GM19023 (cell line): ENCODE measurements around the gene PLAAT3.
"Not testable (repeated sequence)": the region's sequence is repeated elsewhere in the genome, so short reads cannot be mapped to it uniquely, and the experiment has no call there.

Experiments used
- ATAC-seq: cut with Tn5 transposase; IDR thresholded peaks from one replicate; pipeline ENCODE4 v1.9.1; 2021; ENCODE audit warnings: mild to moderate bottlenecking, moderate library complexity; ENCODE audit not compliant: unreplicated experiment

PLAAT3 gene

DNA sequence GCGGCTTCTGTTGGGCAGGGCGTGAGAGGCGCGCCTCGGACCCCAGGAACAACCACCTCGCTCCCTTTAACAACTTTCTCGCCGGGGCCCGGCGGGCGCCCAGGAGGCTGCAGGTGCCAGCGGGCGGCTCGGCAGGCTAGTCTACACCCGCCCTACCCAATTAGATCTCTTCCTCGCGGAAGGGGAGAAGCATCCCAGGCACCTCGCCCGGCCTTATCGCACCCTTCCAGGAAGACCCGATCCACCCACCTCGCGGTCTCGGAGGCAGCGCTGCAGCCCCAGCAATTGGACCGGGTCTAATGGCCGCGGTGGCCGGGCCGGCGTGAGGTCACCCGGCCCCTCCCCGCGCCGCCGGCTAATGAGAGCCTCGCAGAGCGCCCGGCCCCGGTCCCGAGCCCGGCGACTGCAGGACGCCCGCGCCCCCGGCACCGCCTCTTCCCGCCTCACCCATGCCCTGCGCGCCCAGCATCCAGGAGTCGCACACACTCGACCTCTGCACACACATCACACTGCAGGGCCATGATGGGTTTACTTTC, at the start of gene PLAAT3:
Gene PLAAT3 (minus strand): TSS at position 298 of the 536 bp plus-strand sequence. CDS start 419 bp downstream, outside the sequence.
- peak; percentile 65 for ATAC-seq

DNA sequence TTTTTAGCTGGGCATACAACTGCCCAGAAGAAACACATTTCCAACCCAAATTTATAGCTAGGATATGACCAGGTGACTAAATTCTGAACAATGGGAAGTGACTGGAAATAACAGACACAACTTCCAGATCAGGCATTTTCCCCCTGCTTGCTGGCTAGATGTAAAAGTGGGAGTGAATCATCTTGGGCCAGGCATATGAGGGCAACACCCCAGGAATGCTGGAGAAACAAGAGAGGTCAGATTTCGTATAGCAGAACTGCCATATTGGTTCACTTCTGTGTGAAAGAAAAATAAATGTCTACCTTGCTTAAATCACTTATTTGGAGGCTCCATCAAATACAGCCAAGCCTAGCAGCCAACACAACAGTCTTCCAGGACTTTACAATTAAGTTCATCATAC, 49.6 kb upstream of the PLAAT3 start:
- no peak for ATAC-seq

DNA sequence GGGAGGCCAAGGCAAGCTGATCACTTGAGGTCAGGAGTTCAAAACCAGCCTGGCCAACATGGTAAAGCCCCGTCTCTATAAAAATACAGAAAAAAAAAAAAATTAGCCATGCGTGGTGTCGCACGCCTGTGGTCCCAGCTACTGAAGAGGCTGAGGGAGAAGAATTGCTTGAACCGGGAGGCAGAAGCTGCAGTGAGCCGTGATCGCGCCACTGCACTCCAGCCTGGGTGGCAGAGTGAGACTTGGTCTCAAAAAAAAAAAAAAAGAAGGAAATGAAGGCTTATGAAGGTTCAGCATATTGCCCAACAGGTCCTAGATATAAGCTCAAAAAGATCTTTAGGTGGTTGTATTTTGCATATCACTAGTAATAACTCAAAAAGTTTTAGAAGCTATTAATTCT, 46.7 kb upstream of the PLAAT3 start:
- no peak for ATAC-seq

DNA sequence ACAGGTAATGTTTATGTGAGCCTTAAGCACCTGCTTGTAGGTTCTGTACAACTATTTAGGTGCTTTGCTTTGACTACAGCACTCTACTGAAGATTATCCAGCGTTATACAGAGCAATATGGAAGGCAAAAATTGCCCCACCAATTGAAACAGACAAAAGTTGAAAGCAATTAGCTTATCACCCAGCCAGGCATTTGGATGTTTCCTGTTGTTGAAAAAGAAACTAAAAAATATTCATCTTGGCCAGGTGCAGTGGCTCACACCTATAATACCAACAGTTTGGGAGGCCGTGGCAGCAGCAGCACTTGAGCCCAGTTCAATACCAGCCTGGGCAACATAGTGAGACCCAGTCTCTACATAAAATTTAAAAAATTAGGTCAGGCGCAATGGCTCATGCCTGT, 38.4 kb upstream of the PLAAT3 start:
- ATAC-seq: no peak

DNA sequence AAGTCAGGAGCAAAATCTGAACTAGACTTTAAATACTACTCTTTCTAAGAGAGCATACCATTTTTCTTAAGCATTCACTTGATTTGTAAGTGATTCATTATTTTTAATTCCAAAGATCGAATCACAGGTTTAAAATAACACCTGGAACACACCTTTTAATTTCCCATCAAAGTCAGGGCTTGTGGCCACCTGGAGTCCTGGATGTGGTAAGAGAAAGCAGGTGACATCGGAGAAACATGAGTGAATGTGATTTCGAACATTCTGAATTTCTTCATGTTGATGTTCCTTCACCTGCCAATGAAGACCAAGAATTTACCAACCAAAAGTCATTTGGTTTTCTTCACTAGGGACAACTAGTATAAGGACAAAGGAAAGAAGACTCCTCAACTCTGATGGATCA, 29.0 kb upstream of the PLAAT3 start:
- ATAC-seq: no peak

DNA sequence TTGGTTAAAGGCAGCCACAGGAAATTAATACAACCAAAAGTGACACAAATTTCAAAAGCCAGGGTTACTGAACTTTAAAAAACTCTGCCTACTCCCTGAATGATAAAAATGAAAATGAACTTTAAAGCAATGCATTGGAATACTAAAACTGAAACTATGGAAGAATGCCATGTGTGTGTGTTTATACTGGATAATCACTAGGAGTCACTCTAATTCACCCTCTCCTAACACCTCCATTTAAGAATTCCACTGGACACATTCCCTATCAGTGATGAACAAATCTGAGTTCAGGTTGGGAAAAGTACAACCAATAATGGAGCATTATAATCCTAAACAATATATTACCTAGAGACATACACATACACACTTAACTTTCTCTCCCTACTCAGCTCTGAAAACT, 27.5 kb upstream of the PLAAT3 start:
- ATAC-seq: no peak

DNA sequence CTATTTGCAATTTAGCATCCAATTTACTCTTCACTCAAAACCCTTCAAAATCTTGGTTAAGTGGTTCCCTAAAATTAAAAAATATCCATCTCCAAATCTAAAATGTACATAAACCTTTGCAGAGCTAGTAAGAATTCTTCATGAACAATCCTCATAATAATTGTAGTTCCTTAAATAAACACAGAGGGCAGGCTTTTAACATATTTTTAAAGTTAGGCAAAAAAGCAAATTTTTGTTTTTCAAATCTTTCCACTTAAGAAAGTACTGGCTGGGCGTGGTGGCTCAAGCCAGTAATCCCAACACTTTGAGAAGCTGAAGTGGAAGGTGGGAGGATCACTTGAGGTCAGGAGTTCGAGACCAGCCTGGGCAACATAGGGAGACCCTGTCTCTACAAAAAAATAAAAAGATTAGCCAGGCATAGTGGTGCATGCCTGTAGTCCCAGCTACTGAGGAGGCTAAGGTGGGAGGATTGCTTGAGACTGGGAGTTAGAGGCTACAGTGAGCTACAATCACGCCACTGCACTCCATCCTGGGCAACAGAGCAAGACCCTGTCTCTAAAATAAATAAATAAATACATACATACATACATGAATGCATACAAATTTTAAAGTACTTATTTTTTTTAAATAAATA, 25.1 kb upstream of the PLAAT3 start:
- no peak for ATAC-seq

DNA sequence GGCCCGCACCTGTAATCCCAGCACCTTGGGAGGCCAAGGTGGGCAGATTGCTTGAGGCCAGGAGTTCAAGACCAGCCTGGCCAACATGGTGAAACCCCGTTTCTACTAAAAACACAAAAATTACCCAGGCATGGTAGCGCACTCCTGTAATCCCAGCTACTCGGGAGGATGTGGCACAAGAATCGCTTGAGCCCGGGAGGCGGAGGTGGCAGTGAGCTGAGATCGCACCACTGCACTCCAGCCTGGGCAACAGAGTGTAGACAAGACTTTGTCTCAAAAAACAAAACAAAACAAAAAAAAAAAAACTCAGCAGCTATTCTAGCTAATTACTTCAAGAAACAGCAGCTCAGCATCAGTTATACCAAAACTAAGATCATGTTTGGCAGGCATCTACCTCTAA, 24.2 kb upstream of the PLAAT3 start:
- ATAC-seq: not testable (repeated sequence)

DNA sequence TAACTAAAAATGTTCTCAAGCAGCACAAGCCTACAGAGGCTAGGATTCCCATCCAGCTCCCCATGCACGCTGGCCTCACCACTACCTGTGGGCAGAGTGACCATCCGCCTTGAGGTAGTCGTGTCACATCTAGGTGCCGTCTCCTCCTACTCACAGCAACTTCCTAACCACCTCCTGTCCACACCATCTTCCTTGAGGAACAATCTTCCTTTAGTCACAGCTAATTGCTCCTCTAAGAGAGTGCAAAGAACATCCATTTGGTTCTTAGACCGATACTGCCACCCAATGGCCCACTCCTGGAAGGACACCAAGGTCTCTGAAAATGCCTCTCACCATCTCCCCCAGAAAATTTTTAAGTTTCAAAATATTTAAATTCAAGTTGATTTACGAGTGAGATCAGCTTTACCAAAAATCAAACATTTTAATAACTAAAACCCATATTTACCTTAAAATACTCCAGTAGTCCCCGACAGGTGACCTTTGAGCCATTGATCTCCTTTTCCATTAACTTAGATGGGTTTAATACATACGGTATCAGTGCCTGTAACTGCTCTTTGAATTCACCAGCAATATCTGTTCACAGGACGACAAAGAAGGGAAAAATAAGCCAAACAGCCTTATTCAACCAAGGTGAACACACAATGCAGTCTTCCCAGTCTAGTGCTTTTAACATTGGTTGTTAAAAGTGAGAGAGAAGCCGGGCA, 21.7 kb upstream of the PLAAT3 start:
- no peak for ATAC-seq

DNA sequence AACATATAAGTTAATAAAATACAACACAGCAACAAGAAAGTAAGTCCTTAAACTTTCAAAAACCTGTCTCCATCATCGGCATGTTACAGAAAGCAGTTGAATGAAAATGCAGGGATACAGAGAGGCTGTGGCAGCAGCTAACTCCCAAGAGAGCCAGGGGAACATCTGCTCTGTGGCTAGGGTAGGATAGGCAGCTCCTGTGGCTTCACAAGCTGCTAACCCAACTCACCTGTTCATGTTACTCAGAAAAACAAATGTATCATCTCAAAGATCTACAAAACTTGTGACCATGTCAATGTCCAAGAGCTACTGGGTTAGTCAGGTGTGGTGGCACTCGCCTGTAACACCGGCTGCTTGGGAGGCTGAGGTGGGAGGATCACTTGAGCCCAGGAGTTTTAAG, 15.2 kb upstream of the PLAAT3 start:
- ATAC-seq: no peak

DNA sequence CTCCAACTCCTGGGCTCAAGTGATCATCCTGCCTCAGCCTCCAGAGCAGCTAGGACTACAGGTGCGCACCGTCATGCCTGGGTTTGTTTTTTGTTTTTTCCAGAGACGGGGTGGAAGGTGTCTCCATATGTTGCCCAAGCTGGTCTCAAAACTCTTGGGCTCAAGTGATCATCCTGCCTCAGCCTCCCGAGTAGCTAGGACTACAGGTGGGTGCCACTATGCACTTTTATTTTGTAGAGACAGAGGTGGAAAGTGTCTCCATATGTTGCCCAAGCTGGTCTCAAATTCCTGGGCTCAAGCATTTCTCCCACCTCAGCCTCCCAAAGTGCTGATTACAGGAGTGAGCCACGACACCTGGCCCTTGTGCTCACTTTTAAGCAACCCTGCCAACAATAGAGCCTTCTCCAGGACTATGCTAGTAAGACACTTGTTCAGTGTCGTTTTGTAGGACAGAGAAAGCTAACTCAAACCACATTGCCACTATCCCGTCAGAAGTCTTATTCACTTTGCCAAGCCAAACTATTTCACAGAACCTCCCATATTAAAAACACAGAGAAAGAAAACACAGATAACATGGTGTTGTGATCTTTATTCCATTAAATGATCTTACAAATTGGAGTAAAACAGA, 9.4 kb upstream of the PLAAT3 start:
- ATAC-seq: no peak

DNA sequence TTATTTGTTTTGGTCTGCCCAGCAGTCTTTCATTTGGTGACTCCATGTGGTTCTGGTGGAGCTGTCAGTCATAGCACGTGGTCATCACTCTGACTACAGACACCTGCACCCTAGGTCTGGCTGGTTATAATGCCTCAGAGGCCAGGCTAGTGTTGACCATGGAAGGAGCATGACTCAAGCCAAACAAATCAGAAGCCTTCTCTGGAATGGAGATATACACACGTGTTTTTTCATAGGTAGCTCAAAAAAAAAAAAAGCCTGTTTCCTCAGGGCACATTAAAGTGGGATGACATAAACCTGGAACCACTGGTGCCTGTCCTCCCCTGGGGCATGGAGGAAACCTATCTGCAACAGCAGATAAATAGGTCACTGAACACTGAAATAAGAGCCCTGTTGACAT, 8.1 kb upstream of the PLAAT3 start:
- no peak for ATAC-seq

DNA sequence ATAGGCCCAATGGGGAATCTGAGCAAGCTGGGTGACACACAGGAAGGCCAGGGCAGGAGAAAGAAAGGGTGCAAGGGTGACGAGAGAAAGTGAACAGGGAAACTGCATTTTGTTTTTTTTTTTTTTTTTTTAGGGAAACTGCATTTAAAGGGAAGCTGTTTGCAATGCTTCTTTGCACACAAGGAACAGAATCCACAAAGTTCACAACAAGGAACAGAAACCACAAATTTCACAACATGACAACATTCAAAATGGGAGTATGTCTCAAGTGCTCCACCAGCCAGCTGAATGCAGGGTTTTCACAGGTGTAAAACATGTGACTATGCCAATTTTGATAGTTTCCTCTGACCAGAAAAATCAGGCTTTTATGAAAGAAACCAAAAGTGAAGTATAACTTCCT, 6.8 kb upstream of the PLAAT3 start:
- ATAC-seq: no peak

DNA sequence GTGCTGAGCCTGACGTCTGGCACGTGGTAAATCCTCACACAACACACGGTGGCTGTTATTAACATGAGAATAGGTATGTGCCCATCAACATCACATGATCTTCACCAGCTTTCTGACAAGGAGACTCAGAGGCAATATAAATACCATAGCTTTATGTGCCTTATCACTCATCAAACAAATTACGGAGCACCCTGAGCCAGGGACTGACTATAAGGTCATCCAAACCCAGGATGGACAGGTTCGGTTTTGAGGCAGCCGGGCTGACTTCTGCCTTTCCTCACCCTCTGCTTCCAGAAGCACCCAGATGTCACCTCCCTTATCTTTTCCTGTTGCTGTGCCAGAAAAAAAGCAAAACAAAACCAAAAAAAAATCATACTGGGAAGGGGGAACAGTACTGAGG, 5.7 kb upstream of the PLAAT3 start:
- ATAC-seq: no peak

DNA sequence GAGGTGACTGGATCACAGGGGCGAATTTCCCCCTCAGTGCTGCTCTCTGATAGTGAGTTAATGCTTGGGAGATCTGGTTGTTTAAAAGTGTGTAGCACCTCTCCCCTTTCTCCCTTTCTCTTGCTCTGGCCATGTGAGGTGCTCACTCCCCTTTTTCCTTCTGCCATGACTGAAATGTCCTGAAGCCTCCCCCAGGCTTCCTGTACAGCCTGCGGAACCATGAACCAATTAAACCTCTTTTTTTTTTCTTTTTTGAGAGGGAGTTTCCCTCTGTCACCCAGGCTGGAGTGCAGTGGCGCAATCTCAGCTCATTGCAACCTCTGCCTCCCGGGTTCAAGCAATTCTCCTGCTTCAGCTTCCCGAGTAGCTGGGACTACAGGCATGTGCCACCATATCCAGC, 3.5 kb upstream of the PLAAT3 start:
- ATAC-seq: not testable (repeated sequence)

DNA sequence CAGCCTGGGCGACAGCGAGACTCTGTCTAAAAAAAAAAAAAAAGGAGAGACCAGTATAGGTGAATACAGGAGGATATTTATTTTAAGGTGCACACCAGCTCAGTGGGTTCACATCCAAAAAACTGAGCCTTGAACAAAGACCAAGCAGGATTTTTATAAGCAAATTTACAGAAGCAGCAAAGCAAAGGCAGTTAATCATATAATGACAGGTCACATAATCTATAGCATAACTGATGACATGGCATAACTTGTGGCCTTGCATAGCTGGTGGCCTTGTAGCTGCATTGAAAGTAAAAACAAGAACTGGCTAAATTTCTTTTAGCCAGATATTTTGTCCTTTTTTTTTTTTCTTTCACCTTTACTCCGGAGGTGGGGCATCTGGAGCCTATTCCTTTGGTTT, 2.7 kb upstream of the PLAAT3 start:
- no peak for ATAC-seq

DNA sequence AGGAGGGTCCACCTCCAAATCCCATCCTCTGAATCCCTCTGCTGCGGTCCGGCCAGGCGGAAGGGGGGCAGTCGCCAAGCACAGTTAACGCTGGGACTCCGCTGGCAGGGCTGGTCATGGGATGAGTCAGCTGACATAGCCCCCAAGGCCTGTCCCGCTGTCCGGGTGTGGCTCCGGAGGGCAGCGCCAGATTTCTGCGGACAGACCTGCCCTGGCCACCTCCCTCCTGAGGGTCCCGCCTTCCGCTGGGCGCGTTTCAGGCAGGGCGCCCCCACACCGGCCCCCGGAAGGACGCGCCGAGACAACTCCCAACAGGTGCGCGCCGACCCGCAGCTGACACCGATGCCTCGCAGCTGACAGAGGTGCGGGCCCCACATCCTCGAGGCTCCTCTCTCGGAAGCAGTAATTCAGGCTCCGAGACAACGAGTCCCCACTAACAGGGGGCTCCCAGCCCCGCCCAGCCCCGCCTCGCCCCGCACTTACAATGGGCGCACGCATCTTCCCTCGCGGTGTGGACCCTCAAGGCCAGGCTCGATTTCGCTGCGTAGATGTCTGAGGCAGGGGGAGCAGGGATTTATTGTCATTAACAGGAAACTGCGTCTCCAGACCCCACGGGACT, 607 bp downstream of the PLAAT3 start:
- ATAC-seq: peak; percentile 49

DNA sequence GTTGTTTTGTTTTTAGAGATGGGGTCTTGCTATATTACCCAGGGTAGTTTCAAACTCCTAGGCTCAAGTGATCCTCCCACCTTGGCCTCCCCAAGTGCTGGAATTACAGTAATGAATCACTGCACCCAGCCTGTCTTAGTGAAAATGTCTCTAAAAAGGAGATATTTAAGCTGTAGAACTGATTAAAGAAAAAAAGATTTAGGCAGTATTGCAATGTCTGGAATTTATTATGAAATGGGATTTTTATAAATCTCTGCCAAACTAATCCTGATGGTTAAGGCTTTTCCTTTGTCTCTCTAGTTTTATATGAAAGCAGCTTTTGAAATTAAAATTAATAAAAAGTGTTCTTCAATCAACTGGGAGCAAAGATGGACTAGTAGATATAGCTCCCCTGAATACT, 2.1 kb downstream of the PLAAT3 start:
- ATAC-seq: no peak

DNA sequence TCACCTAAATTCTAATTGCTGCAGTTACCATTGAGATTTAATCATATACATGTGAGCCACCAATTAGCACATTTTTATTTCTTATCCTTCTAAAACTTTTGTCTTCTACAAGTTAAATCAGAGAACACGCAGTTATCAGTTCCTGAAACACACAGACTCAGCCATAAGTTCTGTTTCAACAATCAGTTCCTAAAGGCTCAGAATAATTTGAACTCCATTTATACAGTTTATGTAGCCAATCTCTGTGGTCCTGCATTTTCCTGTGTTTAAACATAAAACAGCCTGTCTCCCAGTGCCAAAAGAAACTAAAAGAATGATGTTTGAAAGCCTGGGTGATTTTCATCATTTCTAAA, 2.9 kb downstream of the PLAAT3 start:
- ATAC-seq: no peak

DNA sequence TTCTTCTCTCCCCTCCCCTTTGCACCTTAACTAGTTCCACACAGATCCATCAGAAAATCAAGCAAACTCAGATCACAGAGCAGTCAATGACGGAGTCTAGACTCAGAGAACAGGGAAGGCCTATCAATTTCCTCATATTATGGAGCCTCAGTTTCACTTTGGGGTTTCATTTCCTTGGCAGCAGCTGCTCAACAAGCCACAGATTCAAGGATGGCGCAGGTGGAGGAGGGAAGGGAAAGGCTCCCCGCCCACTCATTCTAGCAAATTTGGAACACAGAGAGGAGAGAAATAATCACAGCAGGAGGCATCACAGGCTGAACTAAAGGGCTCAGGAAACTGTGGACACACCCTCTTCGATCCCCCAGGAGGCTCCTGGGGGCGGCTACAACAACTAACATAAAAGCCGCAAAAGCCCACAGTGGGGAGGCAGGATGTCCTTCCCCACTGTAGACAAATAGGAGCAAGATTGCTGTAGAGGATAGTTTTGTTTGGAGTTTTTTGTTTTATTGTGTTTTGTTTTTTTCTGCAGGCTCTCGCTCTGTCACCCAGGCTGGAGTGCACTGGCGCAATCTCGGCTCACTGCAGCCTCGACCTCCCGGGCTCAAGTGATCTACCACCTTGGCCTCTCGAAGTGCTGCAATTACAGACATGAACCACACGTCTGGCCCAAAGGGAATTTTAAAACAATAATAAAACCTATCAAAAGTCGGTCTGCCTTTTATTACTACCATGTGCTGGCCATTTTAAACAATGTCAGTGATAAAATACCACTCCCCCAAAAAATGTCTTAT, 3.4 kb downstream of the PLAAT3 start:
- ATAC-seq: no peak

DNA sequence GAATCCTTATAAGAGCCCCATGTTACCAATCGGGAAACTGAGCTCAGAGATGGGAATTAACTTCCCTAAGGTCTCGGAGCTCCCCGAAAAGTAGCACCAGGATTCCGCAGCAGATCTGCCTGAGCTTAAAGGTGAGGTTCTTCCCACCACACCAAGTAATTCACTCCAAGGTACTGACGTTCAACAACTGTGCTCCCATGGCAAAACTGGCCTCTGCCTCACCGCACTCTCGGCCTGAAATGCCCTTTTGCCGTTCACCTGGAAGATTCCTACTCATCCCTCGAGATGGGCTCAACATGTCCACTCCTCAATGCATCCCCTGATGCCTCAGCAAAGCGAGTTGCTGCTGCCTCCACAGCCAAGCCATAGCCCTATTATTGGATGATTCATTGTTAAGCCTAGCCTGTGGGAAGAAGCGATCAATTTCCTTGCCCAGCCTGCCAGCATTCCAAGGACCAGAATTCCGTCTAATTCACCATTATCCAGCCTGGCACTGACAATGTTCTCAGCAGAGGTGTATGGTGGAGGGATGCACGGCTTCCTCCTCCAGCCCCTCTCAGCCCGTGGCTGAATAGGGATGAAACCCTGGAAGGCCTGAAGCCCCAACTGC, 4.2 kb downstream of the PLAAT3 start:
- ATAC-seq: no peak
